PFSK-1 (cell line): ENCODE results near the gene STIM2.

Experiments used
- POLR2AphosphoS5 ChIP-seq: IDR thresholded peaks from 2 replicates; pipeline ENCODE4 v1.6.1; 2012; ENCODE audit warnings: low read depth, mild to moderate bottlenecking, control low read depth, low read length, moderate library complexity
- REST ChIP-seq, 2 experiments: IDR thresholded peaks; 2 replicates each; pipeline versions ENCODE4 v1.6.1 to v1.8.0; 2011 to 2012; ENCODE audit warnings: low read depth in 2 of 2, low read length in 2 of 2, control low read depth in 1 of 2, inconsistent platforms in 1 of 2, mild to moderate bottlenecking in 1 of 2, moderate library complexity in 1 of 2; ENCODE audit not compliant: insufficient read depth in 1 of 2
- SIN3A ChIP-seq: IDR thresholded peaks from 2 replicates; pipeline ENCODE4 v1.6.1; 2012; ENCODE audit warnings: mild to moderate bottlenecking, low read length, moderate library complexity, borderline replicate concordance; ENCODE audit not compliant: insufficient read depth
- TAF1 ChIP-seq: IDR thresholded peaks from 2 replicates; pipeline ENCODE4 v1.6.1; 2012; ENCODE audit warnings: low read length, control low read depth, borderline replicate concordance; ENCODE audit not compliant: insufficient read depth

- TF ChIP-seq TAF1, result no peak
- no peak for TF ChIP-seq POLR2AphosphoS5
- TF ChIP-seq REST (IDR thresholded peaks at IDR 0.05; ENCODE audit: insufficient read depth in 1 of 2, low read depth in 2 of 2, low read length in 2 of 2), result no peak
- no peak for TF ChIP-seq SIN3A
Observed at GRCh38 chr4:26984896-26985295, 124.3 kb downstream of the STIM2 start.
